GM10266 (cell line): ENCODE results near the gene OGFOD2.

Experiments used
- DNase-seq: peaks from one replicate; pipeline ENCODE4 v3.0.0; 2012; ENCODE audit errors: extremely low spot score
- TF ChIP-seq, protein P1 (sequence below): IDR thresholded peaks from 2 replicates; pipeline ENCODE4 v1.5.1; 2012; ENCODE audit warnings: mild to moderate bottlenecking, low read depth; ENCODE audit not compliant: control insufficient read depth, insufficient read depth; ENCODE audit errors: missing control alignments

The OGFOD2 gene

DNA sequence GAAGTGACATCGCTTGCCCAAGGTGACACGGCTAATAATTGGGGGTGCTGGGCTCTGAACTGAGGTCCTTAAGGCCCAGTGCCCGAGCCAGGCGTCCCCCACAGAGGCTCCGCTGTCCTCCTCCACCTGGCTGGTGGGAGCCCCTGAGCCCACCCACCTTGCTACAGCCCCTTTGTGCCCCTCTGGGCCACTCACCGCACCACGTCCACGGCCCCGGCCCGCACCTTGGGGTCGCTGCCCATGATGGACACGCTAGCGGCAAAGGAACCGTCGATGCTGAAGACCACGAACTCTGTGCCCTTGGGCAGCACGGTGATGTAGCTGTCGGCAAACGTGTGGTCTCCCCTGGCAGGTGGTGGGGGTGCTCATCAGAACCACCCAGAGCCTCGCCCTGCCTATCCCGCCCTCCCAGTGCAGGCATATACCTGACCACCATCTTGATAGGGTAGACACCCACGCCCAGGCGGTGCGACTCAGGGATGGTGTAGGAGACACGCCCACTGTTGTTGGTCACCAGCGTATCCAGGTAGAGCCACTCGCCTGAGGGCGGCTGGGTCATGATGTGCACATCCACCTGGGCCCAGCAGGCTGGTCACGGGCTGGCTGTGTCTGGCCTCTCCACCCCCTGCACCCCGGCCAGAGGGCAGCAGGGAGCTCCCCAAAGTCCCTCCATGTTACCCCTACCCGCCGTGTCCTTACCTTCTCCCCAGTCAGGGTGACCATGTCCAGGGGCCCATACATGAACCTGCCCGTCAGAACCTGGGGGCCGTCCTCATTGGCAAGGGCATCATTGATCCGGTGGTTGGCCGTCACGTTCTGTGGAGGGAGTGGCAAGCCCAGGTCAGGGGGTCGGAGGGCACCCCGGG is 12.3 kb downstream of the OGFOD2 start:
- TF ChIP-seq, protein P1, sequence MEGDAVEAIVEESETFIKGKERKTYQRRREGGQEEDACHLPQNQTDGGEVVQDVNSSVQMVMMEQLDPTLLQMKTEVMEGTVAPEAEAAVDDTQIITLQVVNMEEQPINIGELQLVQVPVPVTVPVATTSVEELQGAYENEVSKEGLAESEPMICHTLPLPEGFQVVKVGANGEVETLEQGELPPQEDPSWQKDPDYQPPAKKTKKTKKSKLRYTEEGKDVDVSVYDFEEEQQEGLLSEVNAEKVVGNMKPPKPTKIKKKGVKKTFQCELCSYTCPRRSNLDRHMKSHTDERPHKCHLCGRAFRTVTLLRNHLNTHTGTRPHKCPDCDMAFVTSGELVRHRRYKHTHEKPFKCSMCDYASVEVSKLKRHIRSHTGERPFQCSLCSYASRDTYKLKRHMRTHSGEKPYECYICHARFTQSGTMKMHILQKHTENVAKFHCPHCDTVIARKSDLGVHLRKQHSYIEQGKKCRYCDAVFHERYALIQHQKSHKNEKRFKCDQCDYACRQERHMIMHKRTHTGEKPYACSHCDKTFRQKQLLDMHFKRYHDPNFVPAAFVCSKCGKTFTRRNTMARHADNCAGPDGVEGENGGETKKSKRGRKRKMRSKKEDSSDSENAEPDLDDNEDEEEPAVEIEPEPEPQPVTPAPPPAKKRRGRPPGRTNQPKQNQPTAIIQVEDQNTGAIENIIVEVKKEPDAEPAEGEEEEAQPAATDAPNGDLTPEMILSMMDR = no peak
- DNase-seq = no peak

DNA sequence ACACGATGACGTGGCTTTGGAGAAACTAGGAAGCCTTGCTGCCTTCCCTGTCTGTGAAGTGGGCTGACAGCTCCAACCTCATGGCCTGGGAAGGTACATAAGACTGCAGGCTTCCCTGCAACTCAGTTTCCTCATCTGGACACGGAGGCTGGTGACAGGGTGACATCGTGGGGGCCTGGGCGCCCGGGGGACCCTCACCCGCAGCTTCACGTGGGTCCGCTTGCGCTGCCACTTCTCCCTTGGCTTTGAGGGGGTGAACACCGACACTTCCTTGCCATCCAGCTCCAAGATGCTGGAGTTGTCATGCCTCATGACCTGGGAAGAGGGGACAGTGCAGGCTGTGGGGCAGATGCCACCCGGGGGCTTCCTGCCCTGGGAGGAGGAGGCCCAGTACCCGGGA is 13.0 kb downstream of the OGFOD2 start:
- DNase-seq = no peak
- TF ChIP-seq, protein P1 = no peak

DNA sequence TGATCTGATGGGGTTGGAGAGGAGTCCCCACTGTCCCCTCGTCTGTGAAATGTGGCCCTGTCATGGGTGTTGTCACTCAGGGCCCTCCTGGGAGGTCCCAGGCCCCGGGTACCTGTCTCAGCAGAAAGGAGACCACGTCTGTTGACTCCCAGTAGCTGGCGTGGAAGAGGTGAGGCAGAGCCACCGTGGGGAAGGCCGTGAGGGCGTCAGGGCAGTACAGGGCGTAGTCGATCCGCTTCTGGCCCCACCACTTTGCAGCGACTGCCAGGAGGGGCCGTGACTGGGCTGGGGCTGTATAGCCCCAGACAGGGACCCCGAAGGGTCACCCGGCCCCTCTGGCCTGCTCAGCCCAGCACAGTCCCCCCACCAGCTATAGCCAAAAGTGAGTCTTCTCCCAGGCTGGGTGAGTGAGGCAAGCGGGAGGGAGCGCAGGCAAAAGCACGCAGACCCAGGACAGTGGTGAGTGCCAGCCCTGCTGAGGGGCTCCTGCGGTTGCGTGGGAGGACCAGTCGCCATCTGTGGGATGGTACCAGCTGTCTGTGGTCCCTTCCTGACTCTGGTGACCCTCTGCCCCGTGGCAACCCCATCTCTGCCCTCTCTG is 13.7 kb downstream of the OGFOD2 start:
- TF ChIP-seq, protein P1 = no peak
- DNase-seq = no peak

DNA sequence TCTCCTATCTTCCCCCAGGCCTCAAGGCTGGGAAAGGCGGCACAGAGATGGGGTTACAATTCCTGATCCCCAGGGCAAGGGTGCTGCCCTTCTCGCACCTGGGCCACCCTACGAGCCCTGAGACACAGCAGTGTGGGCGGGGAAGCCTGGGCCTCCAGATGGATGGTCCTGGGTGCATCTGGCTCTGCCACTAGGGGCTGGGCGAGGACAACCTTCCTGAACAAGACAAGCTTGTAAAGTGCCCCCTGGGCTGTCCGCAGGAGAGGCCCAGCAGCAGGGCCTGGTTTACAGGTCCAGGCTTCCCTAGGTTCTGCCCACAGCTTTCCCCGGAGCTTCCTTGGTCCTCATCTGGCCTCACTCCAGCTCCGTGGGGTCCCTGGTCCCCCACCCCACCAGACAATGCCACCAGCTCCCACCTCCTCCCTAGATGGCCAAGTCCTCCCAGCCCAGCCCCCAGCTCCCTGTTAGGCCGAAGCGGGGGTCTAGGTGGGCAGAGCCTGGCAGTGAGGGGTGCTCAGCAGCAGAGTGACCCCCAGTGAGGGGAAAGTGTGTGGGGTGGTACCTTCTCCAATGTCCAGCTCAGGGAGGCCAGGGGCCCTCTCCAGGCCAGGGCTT is 14.3 kb downstream of the OGFOD2 start:
- TF ChIP-seq, protein P1 = no peak

DNA sequence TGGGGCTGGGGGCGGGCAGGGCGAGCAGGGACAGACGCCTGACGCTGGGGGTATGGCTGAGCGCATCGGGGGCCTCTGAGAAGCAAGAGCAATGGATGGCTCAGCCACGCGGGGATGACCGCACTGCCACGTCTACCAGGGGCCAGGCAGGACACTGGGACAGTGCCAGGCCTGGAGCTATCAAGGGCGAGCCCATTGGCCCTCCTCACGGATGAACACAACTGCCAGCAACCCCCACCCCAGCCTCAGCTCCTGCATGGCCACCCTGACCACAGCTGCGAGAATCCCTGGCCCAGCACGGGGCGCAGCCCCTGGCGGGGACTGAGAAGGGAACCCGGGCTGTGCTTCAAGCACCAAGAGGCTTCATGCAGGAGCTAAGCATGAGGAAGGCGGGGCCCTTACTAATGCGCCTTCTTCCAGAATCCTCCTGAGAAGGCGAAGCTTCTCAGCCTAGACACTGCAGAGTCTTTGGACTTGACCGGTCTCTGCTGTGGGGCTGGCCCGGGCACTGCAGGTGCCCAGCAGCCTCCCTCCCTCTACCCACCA is 14.9 kb downstream of the OGFOD2 start:
- DNase-seq = no peak
- TF ChIP-seq, protein P1 = no peak

More for the DNA sequence above, 14.3 kb downstream of the OGFOD2 start:
- peak; percentile 43 for DNase-seq

DNA sequence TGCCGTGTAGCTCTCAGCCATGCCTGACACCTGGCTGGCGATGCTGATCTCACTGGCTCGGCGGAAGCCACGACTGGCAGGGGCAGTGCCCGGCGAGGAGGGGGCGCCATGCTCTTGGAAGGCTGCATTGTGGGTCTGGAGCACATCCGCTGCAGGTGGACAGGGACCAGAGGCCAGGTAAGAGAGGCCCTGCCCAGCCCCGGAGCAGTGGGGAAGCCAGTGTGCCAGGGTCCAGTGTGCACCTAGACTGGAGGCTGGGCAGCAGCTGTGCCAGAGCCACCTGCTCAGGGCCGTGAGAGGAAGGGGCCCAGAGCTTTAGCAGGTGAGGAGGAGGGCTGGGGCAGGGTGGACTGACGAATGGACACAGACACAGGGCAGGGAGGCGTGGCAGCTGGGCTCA is 15.5 kb downstream of the OGFOD2 start:
- TF ChIP-seq, protein P1 = no peak
- DNase-seq = no peak
